Thoracic aorta (tissue), 2 donors: ENCODE data around the gene GNA12. TPM values are rescaled to one million over a fixed set of nuclear protein-coding genes. Genes with fewer than 3 reads are reported as not detected.
A peak's percentile ranks its signal among the peaks of the same experiment; 100 is the strongest.

Experiments used
- ATAC-seq: fragments of 150-250 bp; one replicate; pipeline ENCODE4 v1.8.0; 2017; ENCODE audit warnings: low read depth; ENCODE audit not compliant: insufficient number of reproducible peaks, low FRiP score
- DNase-seq: peaks from one replicate; pipeline ENCODE4 v3.0.0-alpha.2; 2020; ENCODE audit warnings: low spot score
- H3K27ac ChIP-seq, 2 donors: fragments of 200-600 bp; sonication (generic); 1 replicate in 1 of 2; 2 replicates in 1 of 2; pipeline ENCODE4 v1.5.1; 2016; ENCODE audit warnings: mild to moderate bottlenecking in 2 of 2, moderate library complexity in 2 of 2
- H3K27me3 ChIP-seq: fragments of 200-600 bp; sonication (generic); replicated peaks from 2 replicates; pipeline ENCODE4 v1.6.0; 2016; ENCODE audit warnings: mild to moderate bottlenecking; ENCODE audit not compliant: insufficient read depth
- H3K36me3 ChIP-seq: fragments of 200-600 bp; sonication (generic); one replicate; pipeline ENCODE4 v1.5.1; 2016
- H3K4me1 ChIP-seq, 2 donors: fragments of 200-600 bp; sonication (generic); 1 replicate in 1 of 2; 2 replicates in 1 of 2; pipeline versions ENCODE4 v1.5.1 to v1.6.0; 2016; ENCODE audit warnings: low read depth in 2 of 2, mild to moderate bottlenecking in 1 of 2; ENCODE audit not compliant: control insufficient read depth in 1 of 2
- H3K4me3 ChIP-seq: fragments of 200-600 bp; sonication (generic); 2 replicates; pipeline ENCODE4 v1.5.1; 2016; ENCODE audit warnings: mild to moderate bottlenecking
- H3K9me3 ChIP-seq: fragments of 200-600 bp; sonication (generic); 2 replicates; pipeline ENCODE4 v1.5.1; 2016
- CTCF ChIP-seq: fragments of 200-600 bp; sonication (generic); IDR thresholded peaks from one replicate; pipeline ENCODE4 v1.5.1; 2019; ENCODE audit warnings: antibody characterized with exemption
- total RNA-seq, 2 donors: library from RNA; depleted of rRNA; stranded (reverse); fragments of >200 nt; gene quantifications; one replicate each; pipeline versions ENCODE4 v1.1.0 to v1.2.3, GENCODE V29; 2016

The GNA12 gene
- total RNA-seq, 2 donors from 2014 or later, result 27.6 to 48.8 TPM

GRCh38 chr7:2792235-2792634 lies 51.9 kb downstream of the GNA12 start:
- no peak for ATAC-seq
- Histone ChIP-seq H3K9me3 (no peaks in the 10 kb centered on the region), H3K36me3 (peaks cover 12% of the 10 kb centered on the region), H3K27me3 (no peaks in the 10 kb centered on the region), H3K27ac (no peak overlapping the region), H3K4me3 (no peak overlapping the region), H3K4me1 (peaks cover 5 to 14% of the 10 kb centered on the region in 2 donors)
- no peak for DNase-seq
- TF ChIP-seq CTCF, result no peak

- no peak for TF ChIP-seq CTCF
- peaks cover 12% of the 10 kb centered on the region for H3K36me3 ChIP-seq
- peaks cover 0 to 6% of the 10 kb centered on the region in 2 donors for H3K4me1 ChIP-seq
- H3K27ac ChIP-seq, result no peak overlapping the region
- no peaks in the 10 kb centered on the region for H3K9me3 ChIP-seq
- H3K27me3 ChIP-seq, result no peaks in the 10 kb centered on the region
- H3K4me3 ChIP-seq, result no peak overlapping the region
- DNase-seq, result no peak
- ATAC-seq, result no peak
Measured at GRCh38 chr7:2791390-2791789, 52.7 kb downstream of the GNA12 start.

GRCh38 chr7:2787251-2787951 lies 56.7 kb downstream of the GNA12 start:
- Histone ChIP-seq H3K27ac (no peak overlapping the region), H3K27me3 (no peaks in the 10 kb centered on the region), H3K4me3 (no peak overlapping the region), H3K4me1 (peaks cover 10 to 14% of the 10 kb centered on the region in 2 donors), H3K36me3 (peaks cover 8% of the 10 kb centered on the region), H3K9me3 (no peaks in the 10 kb centered on the region)
- DNase-seq (no peak), ATAC-seq (no peak)
- no peak for TF ChIP-seq CTCF

GRCh38 chr7:2786607-2787116 lies 57.4 kb downstream of the GNA12 start:
- Histone ChIP-seq H3K36me3 (peaks cover 3% of the 10 kb centered on the region), H3K27me3 (no peaks in the 10 kb centered on the region), H3K4me3 (no peak overlapping the region), H3K27ac (no peak overlapping the region), H3K9me3 (no peaks in the 10 kb centered on the region), H3K4me1 (peaks cover 10 to 14% of the 10 kb centered on the region in 2 donors)
- no peak for TF ChIP-seq CTCF
- DNase-seq, result no peak
- no peak for ATAC-seq

GRCh38 chr7:2785071-2785500 lies 59.0 kb downstream of the GNA12 start:
- Histone ChIP-seq H3K27ac (peak overlapping the region in 1 of 2 donors; percentile 14), H3K27me3 (no peaks in the 10 kb centered on the region), H3K4me1 (peaks cover 10 to 14% of the 10 kb centered on the region in 2 donors), H3K4me3 (no peak overlapping the region), H3K9me3 (no peaks in the 10 kb centered on the region), H3K36me3 (peaks cover 2% of the 10 kb centered on the region)
- DNase-seq, result no peak
- ATAC-seq, result no peak
- no peak for TF ChIP-seq CTCF
